Measurements from ENCODE around the gene GMCL1.

DNA sequence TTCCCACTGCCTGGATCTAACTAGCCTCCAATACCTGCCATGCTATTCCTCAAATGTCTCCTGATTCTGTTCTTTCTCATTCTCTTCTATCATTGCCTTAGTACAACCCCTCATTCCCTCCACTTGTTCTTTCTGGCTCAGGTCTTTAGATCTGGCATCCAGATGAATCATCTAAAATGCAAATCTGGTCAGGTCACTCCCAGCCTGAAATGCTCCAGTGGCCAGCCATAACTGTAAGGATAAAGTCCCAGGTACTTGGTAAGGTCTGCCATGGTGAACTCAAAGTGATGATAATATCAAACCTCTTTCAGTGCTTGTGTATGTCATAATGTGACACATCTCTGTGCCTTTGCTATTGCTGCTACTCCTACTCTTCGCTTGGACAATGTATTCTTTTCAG, 61.4 kb downstream of the GMCL1 start:
- TF ChIP-seq EP300 (IDR thresholded peaks at IDR 0.05): no peak
- no peak for TF ChIP-seq CTCF (IDR thresholded peaks at IDR 0.05)

Measured in stomach (tissue), 4 donors.